ENCODE measurements around the gene SRPK1. TPM values are rescaled to one million over a fixed set of nuclear protein-coding genes. Genes with fewer than 3 reads are reported as not detected.

Gene SRPK1
- total and polyA plus RNA-seq, 8 donors: 34.1 to 47.0 (median 39.5) TPM

GRCh38 chr6:35798706-35799105 lies 122.2 kb downstream of the SRPK1 start:
- Histone ChIP-seq H3K36me3 (no peaks in the 10 kb centered on the region), H3K9me3 (no peaks in the 10 kb centered on the region), H3K4me3 (no peak overlapping the region), H3K4me1 (no peaks in the 10 kb centered on the region), H3K27me3 (peaks cover 0 to 17% of the 10 kb centered on the region in 2 donors), H3K27ac (no peak overlapping the region)
- no peak for DNase-seq
- no peak for TF ChIP-seq CTCF (IDR thresholded peaks at IDR 0.05)
- ATAC-seq: no peak
- intact Hi-C loops (cut with DNase I): no loop called here

GRCh38 chr6:35797837-35798526 lies 122.9 kb downstream of the SRPK1 start:
- no peak for DNase-seq

GRCh38 chr6:35796236-35796635 lies 124.7 kb downstream of the SRPK1 start:
- ATAC-seq: no peak
- intact Hi-C loops (cut with DNase I): no loop called here
- H3K27me3 ChIP-seq: peaks cover 0 to 24% of the 10 kb centered on the region in 2 donors

More at GRCh38 chr6:35797837-35798526, 122.9 kb downstream of the SRPK1 start:
- intact Hi-C loops (cut with DNase I): no loop called here
- Histone ChIP-seq H3K4me1 (no peaks in the 10 kb centered on the region), H3K9me3 (no peaks in the 10 kb centered on the region), H3K36me3 (no peaks in the 10 kb centered on the region), H3K27ac (no peak overlapping the region), H3K4me3 (no peak overlapping the region), H3K27me3 (peaks cover 0 to 14% of the 10 kb centered on the region in 2 donors)
- TF ChIP-seq CTCF (IDR thresholded peaks at IDR 0.05): no peak
- no peak for ATAC-seq

GRCh38 chr6:35795453-35796071 lies 125.3 kb downstream of the SRPK1 start:
- no peaks in the 10 kb centered on the region for H3K4me1 ChIP-seq
- ATAC-seq (no peak), DNase-seq (no peak)
- no peak overlapping the region for H3K27ac ChIP-seq
- H3K36me3 ChIP-seq: no peaks in the 10 kb centered on the region
- no peak overlapping the region for H3K4me3 ChIP-seq
- TF ChIP-seq CTCF (IDR thresholded peaks at IDR 0.05): no peak
- no peaks in the 10 kb centered on the region for H3K9me3 ChIP-seq
- intact Hi-C loops (cut with DNase I): no loop called here
- H3K27me3 ChIP-seq: peaks cover 0 to 31% of the 10 kb centered on the region in 2 donors

More at GRCh38 chr6:35796236-35796635, 124.7 kb downstream of the SRPK1 start:
- H3K4me1 ChIP-seq: no peaks in the 10 kb centered on the region
- H3K36me3 ChIP-seq: no peaks in the 10 kb centered on the region
- no peak for TF ChIP-seq CTCF (IDR thresholded peaks at IDR 0.05)
- no peak overlapping the region for H3K4me3 ChIP-seq
- no peak for DNase-seq
- no peaks in the 10 kb centered on the region for H3K9me3 ChIP-seq
- H3K27ac ChIP-seq: no peak overlapping the region

Data from left lung (tissue), 10 donors.